Nucleus accumbens (tissue), 56 donors: ENCODE data around the gene MAGI2.
A peak's percentile ranks its signal among the peaks of the same experiment; 100 is the strongest.
"Not testable (repeated sequence)": the region's sequence is repeated elsewhere in the genome, so short reads cannot be mapped to it uniquely, and the experiment has no call there.

ENCODE experiments used
- DNase-seq, 56 donors: peaks; one replicate each; lab custom pipeline; 2025; lab: John Stamatoyannopoulos, UW

MAGI2 gene

DNA sequence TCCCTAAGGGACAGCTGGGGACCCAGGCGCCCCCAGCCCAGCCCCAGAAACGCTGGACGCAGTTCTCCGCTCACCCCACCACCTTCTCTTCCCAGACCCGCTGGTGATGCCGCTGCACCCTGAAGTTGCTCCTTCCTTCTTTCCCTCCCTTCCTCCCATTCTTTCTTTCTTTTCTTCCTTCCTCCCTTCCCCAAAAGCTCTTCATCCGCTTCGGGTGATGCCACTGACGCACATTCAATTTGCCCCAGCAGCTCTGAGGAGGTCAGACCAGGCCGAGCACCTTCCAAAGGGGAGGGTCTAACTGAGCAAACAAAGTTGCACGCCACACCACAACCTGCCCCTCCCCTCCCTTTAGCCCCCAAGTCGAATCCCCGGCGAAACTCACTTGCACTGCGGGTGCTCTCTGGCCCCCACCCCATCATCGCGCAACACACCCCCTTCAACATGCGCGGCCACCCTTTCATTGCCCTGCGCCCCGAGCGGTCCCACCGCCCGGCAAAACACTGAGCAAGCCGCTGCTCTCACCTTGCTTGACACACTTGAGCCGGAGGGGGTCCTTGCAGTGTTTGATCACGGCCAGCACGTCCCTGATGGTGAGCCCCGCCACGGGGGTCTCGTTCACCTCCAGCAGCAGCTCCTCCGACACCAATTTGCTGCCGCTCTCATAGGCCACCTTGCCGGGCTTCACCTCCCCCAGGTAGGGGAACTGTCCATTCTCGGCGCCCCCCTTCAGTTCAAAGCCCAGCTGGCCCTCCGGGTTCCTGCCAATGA, 787 bp downstream of the MAGI2 start:
- DNase-seq: peak in 29 of 56 donors; percentile 13 to 79 (median 45)

DNA sequence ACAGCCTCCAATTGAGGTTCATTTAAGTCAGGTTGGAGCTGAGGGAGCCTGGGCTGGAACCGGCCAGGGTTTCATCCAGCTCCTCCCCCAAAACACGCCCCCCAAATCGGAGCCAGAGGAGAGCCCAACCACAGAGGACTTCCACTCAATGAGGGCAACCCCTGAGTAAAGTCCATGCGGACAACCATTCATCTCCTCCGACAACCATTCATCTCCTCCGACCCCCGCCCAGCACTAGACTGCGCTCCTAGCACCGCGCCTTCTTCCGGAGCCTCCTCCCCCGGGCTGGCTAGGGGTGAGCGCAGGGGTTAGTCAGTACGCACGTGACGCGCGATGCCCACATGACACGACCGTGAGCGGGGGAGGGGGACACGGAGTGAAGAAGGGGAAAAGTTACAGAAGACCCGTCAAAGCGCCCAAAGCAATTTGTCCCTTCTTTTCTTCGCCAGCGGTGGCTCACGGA, 1.4 kb downstream of the MAGI2 start:
- peak; percentile 19 to 96 (median 86) for DNase-seq

DNA sequence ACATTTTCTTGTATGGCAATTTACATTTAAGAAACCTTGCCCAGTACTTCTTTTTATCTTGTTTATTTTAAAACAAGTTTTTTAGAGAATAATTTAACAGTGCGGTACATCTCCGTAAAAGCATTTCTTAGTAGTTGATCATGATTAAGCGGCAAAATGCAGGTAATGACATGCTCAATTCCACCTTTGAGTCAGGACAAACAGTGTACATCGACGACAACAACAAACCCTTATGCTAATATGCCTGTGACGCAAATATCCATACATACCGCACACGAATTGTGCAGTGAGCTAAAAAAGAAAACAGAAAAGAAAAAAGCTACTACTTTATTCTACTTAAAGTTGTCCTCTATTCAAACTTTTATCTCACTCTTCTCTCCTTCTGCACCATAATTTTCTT, 1.9 kb downstream of the MAGI2 start:
- DNase-seq: no peak

DNA sequence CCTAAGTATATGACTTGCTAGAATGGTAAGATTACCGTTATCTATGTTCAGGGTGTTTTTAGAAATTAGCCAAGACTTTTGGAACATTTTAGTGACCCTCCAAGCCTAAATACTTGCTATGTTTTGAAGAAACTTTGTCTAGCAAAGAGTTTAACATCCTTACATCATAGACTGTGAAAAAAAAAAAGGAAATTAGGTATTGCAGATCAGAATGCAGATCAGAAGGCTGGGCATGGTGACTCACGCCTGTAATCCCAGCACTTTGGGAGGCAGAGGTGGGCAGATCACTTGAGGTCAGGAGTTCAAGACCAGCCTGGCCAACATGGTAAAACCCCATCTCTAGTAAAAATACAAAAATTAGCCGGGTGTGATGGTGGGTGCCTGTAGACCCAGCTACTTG, 10.7 kb downstream of the MAGI2 start:
- not testable (repeated sequence) for DNase-seq

DNA sequence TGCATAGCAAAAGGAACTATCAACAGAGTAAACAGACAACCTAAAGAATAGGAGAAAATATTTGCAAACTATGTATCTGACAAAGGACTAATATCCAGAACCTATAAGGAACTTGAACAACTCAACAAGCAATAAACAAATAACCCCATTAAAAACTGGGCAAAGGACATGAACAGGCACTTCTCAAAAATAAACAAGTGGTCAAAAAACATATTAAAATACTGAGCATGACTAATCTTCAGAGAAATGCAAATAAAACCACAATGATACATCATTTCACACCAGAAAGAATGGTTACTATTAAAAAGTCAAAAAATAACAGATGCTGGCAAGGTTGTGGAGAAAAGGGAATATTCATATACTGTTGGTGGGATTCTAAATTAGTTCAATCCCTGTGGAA, 17.1 kb downstream of the MAGI2 start:
- no peak for DNase-seq

DNA sequence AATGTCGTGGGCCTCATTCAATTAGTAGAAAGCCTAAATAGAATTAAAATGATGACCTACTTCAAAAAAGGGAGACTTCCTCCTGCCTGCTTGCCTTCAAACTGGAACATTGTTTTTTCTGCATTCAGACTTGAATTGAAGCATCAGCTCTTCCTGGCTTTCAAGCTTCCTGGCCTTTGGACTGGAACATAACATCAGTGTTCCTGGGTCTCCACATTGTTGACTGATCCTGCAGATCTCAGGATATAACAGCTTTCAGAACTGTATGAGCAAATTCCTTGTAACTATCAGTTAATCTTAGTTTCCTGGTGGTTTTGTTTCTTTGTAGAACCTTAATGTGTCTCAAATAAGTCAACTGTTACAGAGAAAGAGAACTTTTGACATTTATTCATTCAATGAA, 18.6 kb downstream of the MAGI2 start:
- DNase-seq: no peak

DNA sequence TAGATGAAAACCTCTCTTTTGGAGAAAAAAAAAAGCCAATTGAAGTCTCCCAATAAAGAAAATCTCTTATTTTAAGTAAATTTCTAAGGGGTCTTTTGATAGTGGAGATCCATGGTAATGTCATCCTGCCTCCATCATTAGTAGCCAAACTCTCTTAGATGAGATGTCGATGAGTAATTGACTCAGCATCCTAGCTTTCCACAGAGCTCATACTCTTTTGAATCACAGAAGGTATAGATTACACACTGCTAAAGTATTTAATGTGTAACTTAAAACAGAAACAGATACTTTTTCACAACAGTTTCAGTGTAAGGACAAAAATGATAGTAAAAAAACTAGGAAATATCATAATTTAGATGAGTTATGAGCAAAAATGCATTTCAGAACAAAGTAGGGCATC, 19.4 kb downstream of the MAGI2 start:
- DNase-seq: no peak

DNA sequence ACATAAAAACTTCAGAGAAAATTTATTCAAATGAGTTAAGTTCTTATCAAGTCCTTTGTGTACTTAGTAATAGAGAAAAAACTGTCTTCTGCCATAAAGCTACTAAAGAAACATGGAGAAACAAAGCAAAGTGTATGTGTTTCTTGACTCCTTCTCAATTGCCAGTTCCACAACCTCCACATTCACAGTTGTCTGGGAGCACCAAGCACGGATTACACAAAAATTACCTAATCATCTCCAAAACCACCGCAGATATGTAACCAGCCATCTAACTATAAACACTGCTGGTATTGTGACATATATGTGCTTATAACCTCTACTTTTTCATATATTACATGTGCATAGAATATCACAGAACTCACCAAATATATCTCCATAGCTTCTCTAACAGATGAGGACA, 23.1 kb downstream of the MAGI2 start:
- no peak for DNase-seq

DNA sequence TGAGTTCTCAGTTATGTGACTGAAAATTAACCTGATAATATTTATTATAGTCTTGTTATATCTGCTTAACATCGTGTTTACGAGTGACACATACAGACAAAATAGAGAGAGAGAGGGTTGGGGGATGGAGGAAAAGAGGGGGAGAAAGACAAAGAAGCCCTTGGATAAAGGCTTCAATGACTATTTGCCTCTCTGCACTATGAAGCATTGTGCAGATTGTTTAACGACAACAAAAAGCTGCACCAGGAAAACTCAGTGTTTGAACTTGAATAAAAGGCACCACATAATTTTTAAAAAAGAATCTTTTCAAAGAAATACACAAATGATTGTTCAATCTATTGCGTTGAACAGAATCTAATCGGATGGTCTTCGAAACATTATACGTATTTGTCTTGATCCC, 27.8 kb downstream of the MAGI2 start:
- DNase-seq: peak in 3 of 56 donors; percentile 6 to 29 (median 11)

DNA sequence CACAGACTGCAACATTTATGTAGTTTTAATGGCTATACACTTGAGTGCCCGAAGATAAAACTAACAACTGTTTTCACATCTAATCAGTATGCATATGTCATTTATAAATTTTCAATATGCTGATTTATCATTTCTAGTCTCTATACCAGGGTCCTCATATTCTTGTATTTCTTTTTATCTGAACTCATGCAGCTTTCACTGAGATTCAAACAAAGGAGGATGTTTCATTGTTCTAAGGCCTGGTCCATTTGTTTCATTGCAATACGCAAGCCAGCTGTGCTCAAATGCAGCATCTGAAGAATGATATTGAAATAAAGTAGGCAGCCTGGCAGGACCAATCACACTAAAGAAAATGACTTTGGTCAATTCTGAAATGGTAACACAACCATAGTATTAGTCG, 31.7 kb downstream of the MAGI2 start:
- DNase-seq: no peak

DNA sequence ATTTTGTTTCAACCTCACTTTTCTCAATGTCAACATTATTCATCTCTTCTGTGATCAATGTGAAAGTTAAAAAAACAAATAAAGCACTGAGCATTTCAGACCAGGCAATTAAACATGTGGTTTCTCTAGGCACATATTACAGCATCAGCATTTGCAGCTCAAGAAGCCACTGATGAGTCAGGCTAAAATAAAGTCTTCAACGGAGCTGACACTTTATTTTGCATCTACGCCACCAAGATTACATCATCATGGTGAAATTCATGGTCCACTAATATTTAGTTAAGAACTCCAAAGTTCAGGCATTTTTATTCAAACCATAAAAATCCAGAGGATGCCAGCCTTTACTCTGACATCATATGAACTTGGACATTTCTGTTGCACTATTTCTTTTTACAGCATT, 33.0 kb downstream of the MAGI2 start:
- DNase-seq: no peak

DNA sequence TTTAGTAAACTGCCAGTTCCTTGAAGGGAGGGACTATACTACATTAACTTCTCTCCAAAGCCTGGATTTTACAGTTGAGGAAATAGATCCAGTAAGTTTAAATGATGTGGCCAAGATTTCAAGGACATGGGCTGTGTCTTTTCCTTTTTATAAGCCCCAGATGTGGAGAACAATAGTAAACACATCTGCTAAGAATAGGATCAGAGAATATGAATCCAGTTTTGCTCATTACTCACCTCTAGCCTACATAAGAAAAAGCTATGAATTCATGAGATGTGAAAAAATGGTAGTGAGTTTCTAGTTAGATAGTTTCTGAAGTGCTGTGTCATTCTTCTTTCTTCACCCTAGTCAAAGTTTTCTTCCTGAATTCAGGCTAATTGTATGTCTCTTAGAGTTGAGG, 38.6 kb downstream of the MAGI2 start:
- no peak for DNase-seq

DNA sequence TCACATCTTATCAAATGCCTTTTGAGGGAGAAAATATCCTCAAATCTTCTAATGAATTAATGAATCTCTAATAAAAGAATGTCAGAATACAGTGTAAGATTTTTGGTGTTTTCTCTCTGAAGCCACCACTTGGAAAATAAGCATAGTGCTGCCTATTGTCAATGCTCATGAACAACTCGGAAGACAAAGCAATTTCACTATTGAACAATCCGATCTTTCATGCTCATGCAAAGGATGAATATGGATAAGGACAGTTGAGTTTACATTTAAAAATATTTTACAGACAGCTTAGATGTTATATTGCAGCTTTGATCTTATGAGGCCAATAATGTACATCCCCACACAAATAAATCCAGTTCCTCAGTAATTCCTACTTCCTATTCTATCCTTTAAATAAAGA, 40.6 kb downstream of the MAGI2 start:
- DNase-seq: no peak

DNA sequence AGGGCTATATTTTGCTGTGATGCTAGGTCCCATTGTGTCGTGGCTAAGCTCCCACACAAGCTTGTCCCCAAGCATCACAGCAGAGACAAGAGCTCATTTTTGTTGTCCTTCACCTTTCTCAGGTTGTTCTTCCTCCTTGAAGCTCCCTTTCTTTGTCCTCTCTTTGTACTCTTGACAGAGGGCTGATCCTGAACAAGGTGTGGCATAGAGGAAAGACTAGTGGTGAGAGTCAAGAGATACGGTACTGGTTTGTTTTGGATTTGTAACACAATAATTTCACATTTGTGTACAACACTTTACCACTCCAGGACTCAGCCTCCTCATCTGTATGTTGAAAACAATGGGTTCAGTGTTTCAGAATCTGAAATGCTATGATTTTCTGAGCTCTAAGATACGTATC, 41.0 kb downstream of the MAGI2 start:
- DNase-seq: no peak

DNA sequence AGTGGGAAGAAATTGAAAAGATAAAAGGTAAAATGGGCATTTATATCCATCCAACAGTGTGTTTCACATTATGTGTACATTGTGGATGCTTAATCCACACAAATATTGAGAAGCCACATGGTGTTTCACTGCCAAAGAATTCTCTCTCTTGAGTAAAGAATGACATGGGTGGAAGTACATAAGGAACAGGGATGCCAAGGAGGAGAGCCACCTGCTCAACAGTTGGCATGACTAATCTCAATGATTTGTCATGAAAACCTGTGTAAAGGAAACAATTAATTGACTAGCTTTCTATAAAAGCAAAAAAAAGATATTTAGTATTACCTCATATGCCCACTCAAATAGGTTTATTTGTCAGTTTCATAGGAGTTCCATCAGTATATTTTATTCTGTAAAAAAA, 43.1 kb downstream of the MAGI2 start:
- no peak for DNase-seq

DNA sequence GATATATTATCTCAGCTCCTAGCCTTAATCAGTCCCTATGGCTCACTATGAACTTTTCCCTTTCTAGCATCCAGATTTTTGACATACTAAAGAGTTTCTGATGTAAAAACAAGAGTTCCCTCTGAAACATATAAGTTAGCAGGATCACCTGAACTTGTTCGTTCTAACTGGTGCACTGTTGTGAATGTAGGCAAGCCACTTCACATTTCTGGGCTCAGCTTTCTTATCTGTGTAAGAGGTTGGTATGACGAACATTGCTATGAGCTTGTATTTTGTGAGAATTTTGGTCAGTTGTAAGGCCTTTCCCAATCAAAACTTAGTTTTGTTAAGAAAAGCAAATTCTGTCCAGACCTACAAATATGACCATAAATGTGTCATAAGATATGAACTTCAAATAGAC, 46.1 kb downstream of the MAGI2 start:
- DNase-seq: no peak

DNA sequence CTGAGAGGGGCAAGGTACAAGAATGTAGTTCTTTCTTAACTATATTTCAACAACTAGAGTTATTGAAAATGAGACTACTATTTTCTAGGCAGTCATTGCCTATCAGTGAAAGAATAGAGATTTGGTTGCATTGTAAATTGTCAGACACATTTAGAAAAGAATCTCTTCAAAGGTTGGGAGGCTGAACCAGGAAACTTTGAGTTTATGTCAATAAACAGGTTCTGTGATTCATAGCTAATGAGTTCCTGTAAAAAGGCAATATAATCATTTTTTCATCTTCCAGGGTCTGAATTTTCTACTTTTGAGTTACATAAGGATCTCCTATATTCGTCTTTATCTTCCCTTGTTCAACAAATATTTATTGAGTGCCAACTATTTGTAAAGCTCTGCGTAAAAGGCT, 47.1 kb downstream of the MAGI2 start:
- DNase-seq: no peak

DNA sequence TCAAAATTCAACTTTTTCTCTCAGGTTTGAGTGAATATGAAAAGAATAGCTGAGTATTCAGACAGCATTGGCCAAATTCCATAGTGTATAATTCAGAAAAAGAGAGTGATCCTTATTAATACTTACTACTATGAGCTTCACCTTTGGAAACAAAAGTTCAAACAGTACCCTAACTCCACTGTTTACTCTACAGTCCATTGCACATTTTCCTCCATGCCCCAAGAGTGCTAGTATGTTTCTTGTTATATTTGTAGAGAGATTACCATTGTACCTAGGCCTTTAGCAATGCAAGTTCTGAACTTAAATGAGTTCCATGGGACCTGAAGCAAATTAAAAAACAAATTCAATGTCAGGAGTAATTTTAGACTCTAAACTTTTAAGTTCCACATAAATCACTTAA, 48.1 kb downstream of the MAGI2 start:
- DNase-seq: no peak

DNA sequence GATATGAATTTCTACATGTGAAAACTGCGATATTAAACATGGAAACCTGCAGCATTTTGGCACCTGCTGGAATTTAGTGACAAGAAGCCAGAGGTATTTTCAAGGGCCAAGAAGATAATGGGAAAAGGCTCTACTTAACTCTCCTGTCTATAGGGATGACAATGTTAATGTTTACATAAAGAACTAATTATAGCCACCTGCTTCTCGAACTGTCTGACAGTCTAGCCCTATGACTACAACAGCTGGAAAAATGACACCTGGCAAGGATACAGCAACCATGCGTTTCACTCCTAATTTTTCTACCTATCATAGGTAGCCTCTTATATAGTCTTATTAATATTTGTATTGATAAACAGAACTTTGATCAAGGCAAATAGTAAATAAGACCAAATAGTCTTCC, 49.6 kb downstream of the MAGI2 start:
- DNase-seq: no peak

DNA sequence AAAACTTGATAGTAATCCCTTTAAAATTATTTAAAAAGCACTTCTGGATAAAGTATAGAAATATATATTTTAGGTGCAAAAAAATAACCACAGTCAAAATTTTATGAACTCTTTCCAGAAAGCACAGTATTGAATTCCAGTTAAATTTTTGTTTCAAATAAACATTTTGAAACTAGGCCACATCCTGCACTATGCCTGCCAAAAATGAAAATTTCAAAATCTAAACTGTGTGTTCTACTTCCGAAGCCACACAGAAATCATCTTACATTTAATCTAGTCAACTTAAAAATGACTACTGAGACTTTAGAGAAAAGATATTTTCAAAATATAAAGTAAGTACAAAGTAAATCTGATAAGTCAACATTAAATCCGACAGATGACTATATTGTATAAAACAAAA, 50.0 kb downstream of the MAGI2 start:
- no peak for DNase-seq

DNA sequence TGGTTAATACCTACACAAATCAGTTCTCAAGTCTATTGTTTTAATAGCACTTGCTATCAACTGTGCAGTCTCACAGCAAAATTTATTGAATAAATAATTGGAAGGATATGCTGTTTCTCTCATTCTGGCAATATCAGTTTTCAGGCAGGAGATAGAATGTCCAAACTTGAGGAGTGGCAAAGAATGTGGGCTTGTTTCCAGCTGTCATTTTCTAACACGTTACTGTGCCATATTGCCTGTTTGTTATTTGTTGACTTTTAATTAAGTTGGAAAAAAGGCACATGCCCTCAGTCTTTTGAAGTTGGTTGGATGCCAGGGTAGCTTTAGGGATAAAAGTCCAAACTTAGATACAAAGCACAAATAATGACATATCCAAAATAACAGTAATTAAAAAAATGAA, 52.2 kb downstream of the MAGI2 start:
- DNase-seq: no peak

DNA sequence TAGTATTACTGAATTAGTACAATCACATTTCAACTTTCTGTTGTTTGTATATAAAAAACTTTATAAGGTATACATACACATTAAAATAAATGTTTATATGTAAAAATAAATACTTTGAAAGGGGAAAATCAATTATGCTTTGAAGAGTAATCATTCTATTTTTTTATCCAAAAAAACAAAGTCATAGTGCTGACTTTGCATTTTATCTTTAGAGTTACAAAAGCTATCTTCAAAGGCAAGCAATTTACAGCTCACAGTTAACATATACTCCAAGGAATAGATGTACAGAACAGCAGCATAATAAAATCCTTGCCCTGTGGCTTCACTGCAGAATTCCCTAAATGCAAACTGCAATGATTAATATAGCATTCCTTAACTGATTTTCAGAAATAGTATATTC, 53.2 kb downstream of the MAGI2 start:
- no peak for DNase-seq
